Stimulated activated CD4-positive, alpha-beta T cell treated with anti-CD3 and anti-CD28 coated beads, Interleukin-1b, Interleukin-23, amount 100 ng/mL, for 1 hour (primary cell): ENCODE results near the gene PI4K2A.
"Not testable (repeated sequence)": the region's sequence is repeated elsewhere in the genome, so short reads cannot be mapped to it uniquely, and the experiment has no call there.

Experiments
- DNase-seq, 2 donors: peaks; one replicate each; pipeline ENCODE4 v3.0.0-alpha.2; 2020; ENCODE audit warnings: low read depth in 2 of 2

The PI4K2A gene

GRCh38 chr10:97675222-97675621 lies 34.8 kb downstream of the PI4K2A start:
- DNase-seq: no peak

- peak in 1 of 2 donors; percentile 6 for DNase-seq
Observed at GRCh38 chr10:97676770-97677581, 36.5 kb downstream of the PI4K2A start.

GRCh38 chr10:97679594-97679993 lies 39.1 kb downstream of the PI4K2A start:
- no peak for DNase-seq

GRCh38 chr10:97682042-97682441 lies 41.6 kb downstream of the PI4K2A start:
- DNase-seq: no peak

- no peak for DNase-seq
Observed at GRCh38 chr10:97683556-97684367, 43.3 kb downstream of the PI4K2A start.

- DNase-seq: not testable (repeated sequence)
Observed at GRCh38 chr10:97684368-97684713, 43.9 kb downstream of the PI4K2A start.

- no peak for DNase-seq
Observed at GRCh38 chr10:97684866-97685394, 44.5 kb downstream of the PI4K2A start.

GRCh38 chr10:97685395-97685958 lies 45.0 kb downstream of the PI4K2A start:
- DNase-seq: no peak

GRCh38 chr10:97686301-97686961 lies 46.0 kb downstream of the PI4K2A start:
- no peak for DNase-seq

GRCh38 chr10:97686962-97687784 lies 46.7 kb downstream of the PI4K2A start, which contains the start of gene AVPI1:
TSS of gene AVPI1 (minus strand) at chr10:97687241. CDS start at chr10:97679905, 7,336 bp downstream.
- peak; percentile 85 to 94 for DNase-seq

GRCh38 chr10:97687785-97688781 lies 47.6 kb downstream of the PI4K2A start:
- DNase-seq: no peak

- DNase-seq: no peak
Observed at GRCh38 chr10:97689559-97690020, 49.1 kb downstream of the PI4K2A start.

GRCh38 chr10:97690133-97690532 lies 49.7 kb downstream of the PI4K2A start:
- no peak for DNase-seq

GRCh38 chr10:97698072-97698655 lies 57.7 kb downstream of the PI4K2A start:
- DNase-seq: not testable (repeated sequence)

GRCh38 chr10:97701438-97702069 lies 61.1 kb downstream of the PI4K2A start:
- no peak for DNase-seq

GRCh38 chr10:97703398-97704067 lies 63.1 kb downstream of the PI4K2A start:
- DNase-seq: no peak

GRCh38 chr10:97704341-97704740 lies 63.9 kb downstream of the PI4K2A start:
- no peak for DNase-seq
